ENCODE results near the gene ATXN2L.

ATXN2L gene

GRCh38 chr16:28829747-28830146 is 6.9 kb downstream of the ATXN2L start:
- TF ChIP-seq CREB1 (IDR thresholded peaks at IDR 0.05; ENCODE audit: low read depth) (no peak), ZBTB7A (IDR thresholded peaks at IDR 0.05; ENCODE audit: low read depth) (no peak), TCF12 (IDR thresholded peaks at IDR 0.05; ENCODE audit: low read depth) (no peak), YY1 (IDR thresholded peaks at IDR 0.05; ENCODE audit: low read depth) (no peak), EP300 (IDR thresholded peaks at IDR 0.05; ENCODE audit: borderline replicate concordance) (no peak), RAD21 (IDR thresholded peaks at IDR 0.05; ENCODE audit: low read depth) (no peak), TAF1 (IDR thresholded peaks at IDR 0.05; ENCODE audit: low read depth) (no peak), EGR1 (IDR thresholded peaks at IDR 0.05) (no peak), TEAD4 (IDR thresholded peaks at IDR 0.05) (no peak)

DNA sequence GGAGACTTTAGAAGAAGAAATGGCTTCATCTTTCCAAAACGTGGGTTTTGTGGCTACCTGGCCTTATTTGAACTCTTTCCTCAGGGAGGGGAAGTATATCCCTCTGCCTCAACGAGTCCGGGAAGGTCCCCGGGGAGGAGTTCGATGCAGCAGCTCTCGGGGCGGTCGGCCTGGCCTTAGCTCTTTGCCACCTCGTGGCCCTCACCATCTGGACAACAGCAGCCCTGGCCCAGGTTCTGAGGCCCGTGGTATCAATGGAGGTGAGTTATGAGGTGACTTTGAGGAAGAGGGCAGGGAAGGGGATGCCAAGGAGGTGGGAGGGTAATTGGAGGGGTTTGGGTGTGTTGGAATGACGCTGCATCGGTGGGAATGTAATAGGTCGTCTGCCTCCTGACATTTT is 7.7 kb downstream of the ATXN2L start:
- TF ChIP-seq CEBPB (IDR thresholded peaks at IDR 0.05): no peak
- TF ChIP-seq USF1 (IDR thresholded peaks at IDR 0.05): no peak
- TF ChIP-seq CREB1 (IDR thresholded peaks at IDR 0.05; ENCODE audit: low read depth): no peak
- no peak for TF ChIP-seq TEAD4 (IDR thresholded peaks at IDR 0.05)
- TF ChIP-seq EGR1 (IDR thresholded peaks at IDR 0.05): no peak
- TF ChIP-seq ZBTB7A (IDR thresholded peaks at IDR 0.05; ENCODE audit: low read depth): no peak
- no peak for TF ChIP-seq YY1 (IDR thresholded peaks at IDR 0.05; ENCODE audit: low read depth)
- no peak for TF ChIP-seq REST (IDR thresholded peaks at IDR 0.05; ENCODE audit: low read depth)
- no peak for TF ChIP-seq FOXM1 (IDR thresholded peaks at IDR 0.05; ENCODE audit: borderline replicate concordance, low read depth)
- no peak for TF ChIP-seq TAF1 (IDR thresholded peaks at IDR 0.05; ENCODE audit: low read depth)
- TF ChIP-seq TCF12 (IDR thresholded peaks at IDR 0.05; ENCODE audit: low read depth): no peak
- no peak for TF ChIP-seq NFIC (IDR thresholded peaks at IDR 0.05)
- TF ChIP-seq EP300 (IDR thresholded peaks at IDR 0.05; ENCODE audit: borderline replicate concordance): no peak
- no peak for TF ChIP-seq MAX (IDR thresholded peaks at IDR 0.05)

GRCh38 chr16:28834349-28834748 is 11.6 kb downstream of the ATXN2L start:
- no peak for TF ChIP-seq FOXM1 (IDR thresholded peaks at IDR 0.05; ENCODE audit: borderline replicate concordance, low read depth)
- TF ChIP-seq EGR1 (IDR thresholded peaks at IDR 0.05): no peak
- TF ChIP-seq TAF1 (IDR thresholded peaks at IDR 0.05; ENCODE audit: low read depth): no peak
- no peak for TF ChIP-seq TCF12 (IDR thresholded peaks at IDR 0.05; ENCODE audit: low read depth)
- TF ChIP-seq CREB1 (IDR thresholded peaks at IDR 0.05; ENCODE audit: low read depth): no peak
- no peak for TF ChIP-seq MAX (IDR thresholded peaks at IDR 0.05)
- TF ChIP-seq EP300 (IDR thresholded peaks at IDR 0.05; ENCODE audit: borderline replicate concordance): no peak

DNA sequence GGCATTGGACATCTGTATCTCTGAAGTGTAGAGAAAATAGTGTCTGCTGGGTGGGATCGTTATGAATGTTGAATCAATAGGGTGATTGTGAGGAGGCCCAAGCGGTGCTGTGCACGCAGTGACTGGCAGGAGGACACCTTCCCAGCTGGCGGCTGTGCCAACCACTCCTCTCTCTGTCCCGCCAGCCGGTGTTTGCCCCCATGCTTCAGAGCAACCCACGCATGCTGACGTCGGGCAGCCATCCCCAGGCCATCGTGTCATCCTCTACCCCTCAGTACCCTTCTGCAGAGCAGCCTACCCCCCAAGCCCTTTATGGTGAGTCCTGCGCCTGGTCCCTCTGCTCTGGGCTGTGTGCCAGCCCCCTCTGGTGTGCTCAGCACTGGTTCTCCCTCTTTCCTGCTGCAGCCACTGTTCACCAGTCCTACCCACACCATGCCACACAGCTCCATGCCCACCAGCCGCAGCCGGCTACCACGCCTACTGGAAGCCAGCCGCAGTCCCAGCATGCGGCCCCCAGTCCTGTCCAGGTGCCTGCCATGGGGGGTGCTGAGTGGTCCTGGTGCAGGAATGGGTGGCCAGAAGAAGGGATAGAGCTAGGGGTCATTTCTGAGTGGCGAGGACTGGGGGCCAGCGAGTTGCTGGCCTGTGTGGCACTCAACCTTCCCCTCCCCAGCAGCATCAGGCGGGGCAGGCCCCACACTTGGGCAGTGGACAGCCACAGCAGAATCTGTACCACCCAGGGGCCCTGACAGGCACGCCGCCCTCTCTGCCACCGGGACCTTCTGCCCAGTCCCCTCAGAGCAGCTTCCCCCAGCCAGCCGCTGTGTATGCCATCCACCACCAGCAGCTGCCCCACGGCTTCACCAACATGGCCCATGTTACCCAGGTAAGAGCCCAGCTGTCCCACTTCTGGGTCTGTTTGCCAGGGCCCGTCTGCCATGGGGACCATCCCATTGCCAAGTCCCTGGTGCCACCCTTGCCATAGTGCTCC is 12.4 kb downstream of the ATXN2L start:
- TF ChIP-seq FOXM1 (IDR thresholded peaks at IDR 0.05; ENCODE audit: borderline replicate concordance, low read depth) (no peak), YY1 (IDR thresholded peaks at IDR 0.05; ENCODE audit: low read depth) (no peak), NFIC (IDR thresholded peaks at IDR 0.05) (no peak), RAD21 (IDR thresholded peaks at IDR 0.05; ENCODE audit: low read depth) (no peak), ZBTB7A (IDR thresholded peaks at IDR 0.05; ENCODE audit: low read depth) (no peak), CEBPB (IDR thresholded peaks at IDR 0.05) (no peak), EGR1 (IDR thresholded peaks at IDR 0.05) (no peak), EP300 (IDR thresholded peaks at IDR 0.05; ENCODE audit: borderline replicate concordance) (no peak), USF1 (IDR thresholded peaks at IDR 0.05) (no peak), TEAD4 (IDR thresholded peaks at IDR 0.05) (no peak), TAF1 (IDR thresholded peaks at IDR 0.05; ENCODE audit: low read depth) (no peak), MAX (IDR thresholded peaks at IDR 0.05) (no peak), TCF12 (IDR thresholded peaks at IDR 0.05; ENCODE audit: low read depth) (no peak), REST (IDR thresholded peaks at IDR 0.05; ENCODE audit: low read depth) (no peak), CREB1 (IDR thresholded peaks at IDR 0.05; ENCODE audit: low read depth) (no peak)
